Cardiac fibroblast (primary cell): Measurements from ENCODE around the gene ROBO2.

Experiments used
- DNase-seq, 2 donors: peaks; one replicate each; pipeline versions ENCODE4 v3.0.0 to v3.0.0-alpha.2; 2010; ENCODE audit warnings: low read depth in 2 of 2
- H3K4me3 ChIP-seq, 2 donors: replicated peaks in 1 of 2; 1 replicate in 1 of 2; 2 replicates in 1 of 2; pipeline ENCODE4 v1.5.1; 2011; ENCODE audit warnings: low read depth in 2 of 2, low read length in 2 of 2, mild to moderate bottlenecking in 2 of 2, moderate library complexity in 1 of 2
- CTCF ChIP-seq: IDR thresholded peaks from one replicate; pipeline ENCODE4 v1.5.1; 2011; ENCODE audit warnings: low read depth, mild to moderate bottlenecking, low read length, inconsistent platforms

ROBO2 gene

GRCh38 chr3:77014226-77014625 is 25.7 kb upstream of the ROBO2 start:
- no peak for DNase-seq
- no peak overlapping the region for H3K4me3 ChIP-seq
- TF ChIP-seq CTCF = no peak

DNA sequence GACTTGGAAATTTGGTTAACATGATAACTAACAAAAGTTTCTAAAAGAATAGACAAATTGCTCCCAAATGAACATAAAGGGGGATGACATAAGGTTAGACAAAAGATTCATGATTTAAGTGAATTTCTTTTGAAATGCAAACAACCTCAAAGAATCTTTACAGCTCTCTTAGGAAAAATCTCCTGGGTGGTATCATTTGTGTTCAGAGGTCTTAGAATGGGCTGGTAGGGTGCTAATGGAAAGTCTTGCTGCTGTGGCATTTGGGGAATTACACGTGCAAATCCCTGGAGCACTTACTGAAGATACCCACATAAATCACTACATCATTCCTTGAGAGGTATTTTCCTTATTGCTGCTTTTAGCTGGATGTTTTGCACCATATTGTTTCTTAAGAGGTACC is 14.4 kb upstream of the ROBO2 start:
- no peak for TF ChIP-seq CTCF
- no peak overlapping the region for H3K4me3 ChIP-seq

DNA sequence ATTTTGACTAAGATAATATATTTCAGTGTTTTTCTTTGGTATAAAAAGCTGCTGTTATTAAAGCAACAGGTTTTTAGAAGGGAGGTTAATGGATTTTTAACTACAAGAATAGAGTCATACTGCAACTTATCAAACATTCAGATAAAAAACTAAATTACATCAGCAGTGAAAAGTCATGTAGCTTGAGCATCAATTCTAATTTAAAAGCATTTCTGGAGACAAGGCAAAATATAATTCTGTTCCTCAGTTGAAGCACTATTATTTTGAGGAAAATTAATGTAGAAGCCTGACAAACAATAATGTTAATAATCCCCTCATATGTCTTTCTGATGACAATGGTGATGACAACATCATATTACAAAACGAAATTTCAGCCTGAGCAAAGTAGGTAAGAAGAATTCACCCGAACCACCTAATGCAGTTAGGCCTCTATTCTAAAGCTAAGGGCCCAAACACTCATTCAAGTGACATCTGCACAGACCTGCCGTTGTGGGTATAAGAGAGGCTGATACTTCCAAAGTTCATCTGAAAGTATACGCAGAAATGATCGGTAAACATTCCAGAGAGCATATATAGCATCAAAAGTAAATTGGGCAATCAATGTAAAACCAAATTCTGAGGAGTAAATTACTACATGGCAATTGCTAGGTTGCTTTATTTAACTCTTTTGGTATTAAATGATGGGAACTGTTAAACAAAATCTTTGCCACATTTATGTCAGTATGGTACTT is 12.8 kb upstream of the ROBO2 start:
- TF ChIP-seq CTCF = no peak
- no peak for DNase-seq
- H3K4me3 ChIP-seq = no peak overlapping the region

More for the DNA sequence above, 14.4 kb upstream of the ROBO2 start:
- no peak for DNase-seq

GRCh38 chr3:77028005-77028404 is 11.9 kb upstream of the ROBO2 start:
- no peak for TF ChIP-seq CTCF
- H3K4me3 ChIP-seq = no peak overlapping the region
- DNase-seq = no peak

- TF ChIP-seq CTCF = peak; percentile 59
- H3K4me3 ChIP-seq = peak overlapping the region; percentile 21
- DNase-seq = peak; percentile 87 to 89
Observed at GRCh38 chr3:77038468-77038929, 1.4 kb upstream of the ROBO2 start.

DNA sequence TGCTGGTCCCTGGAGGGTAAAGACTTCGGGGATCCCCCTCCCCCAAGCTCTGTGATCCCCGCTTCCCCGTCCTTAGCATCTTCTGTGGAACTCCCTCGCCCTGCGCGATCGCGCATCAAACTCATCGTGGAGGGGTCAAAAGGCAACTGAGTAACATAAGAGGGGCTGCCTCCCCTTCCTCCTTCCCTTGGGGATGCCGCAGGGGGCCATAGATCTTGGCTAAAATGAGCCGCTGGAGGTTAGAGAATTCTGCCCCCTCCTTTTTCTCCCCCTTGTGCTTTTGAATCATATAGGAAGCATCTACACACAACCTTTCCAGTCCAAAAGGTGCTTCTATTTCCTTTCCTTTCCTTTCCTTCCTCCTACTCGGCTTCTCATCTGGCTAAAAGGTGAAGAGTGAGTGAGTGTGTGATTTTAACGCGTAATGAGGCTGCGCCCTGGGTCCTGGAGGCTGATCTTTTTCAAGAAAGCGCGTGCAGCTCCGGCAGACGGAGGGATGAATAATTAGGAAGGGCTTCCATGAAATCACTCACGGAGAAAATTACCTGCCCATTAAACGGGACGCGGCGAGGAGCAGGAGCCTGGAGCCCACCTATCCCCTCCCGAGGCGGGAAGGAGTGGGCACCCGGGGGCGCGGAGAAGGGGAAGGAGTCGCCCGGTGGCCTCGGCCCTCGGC is 831 bp upstream of the ROBO2 start:
- peak overlapping the region; percentile 29 to 38 for H3K4me3 ChIP-seq
- peak; percentile 2 to 19 for DNase-seq
- TF ChIP-seq CTCF = no peak
